Measurements from ENCODE around the gene DCDC2B.

The DCDC2B gene

DNA sequence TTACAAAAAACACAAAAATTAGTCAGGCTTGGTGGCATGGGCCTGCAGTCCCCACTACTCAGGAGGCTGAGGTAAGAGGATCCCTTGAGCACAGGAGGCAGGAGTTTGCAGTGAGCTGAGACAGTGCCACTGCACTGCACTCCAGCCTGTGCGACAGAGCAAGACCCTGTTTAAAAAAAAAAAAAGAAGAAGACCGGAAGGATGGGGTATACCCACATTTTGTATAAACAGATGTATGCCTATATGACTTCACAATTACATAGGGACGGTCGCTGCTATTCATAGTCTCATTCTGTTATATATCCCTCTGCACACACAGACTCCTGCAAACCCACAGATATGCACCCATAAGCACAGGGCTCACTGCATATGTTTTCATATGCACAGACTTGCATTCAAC, 54.9 kb downstream of the DCDC2B start:
- no peak for DNase-seq
